ENCODE results near the gene CYSRT1. TPM values are rescaled to one million over a fixed set of nuclear protein-coding genes. Genes with fewer than 3 reads are reported as not detected.
"Not testable (repeated sequence)": the region's sequence is repeated elsewhere in the genome, so short reads cannot be mapped to it uniquely, and the experiment has no call there.

The CYSRT1 gene
- total RNA-seq, 6 experiments from 2014 or later: 0.20 to 1.2 (median 0.31) TPM; not detected in 1

DNA sequence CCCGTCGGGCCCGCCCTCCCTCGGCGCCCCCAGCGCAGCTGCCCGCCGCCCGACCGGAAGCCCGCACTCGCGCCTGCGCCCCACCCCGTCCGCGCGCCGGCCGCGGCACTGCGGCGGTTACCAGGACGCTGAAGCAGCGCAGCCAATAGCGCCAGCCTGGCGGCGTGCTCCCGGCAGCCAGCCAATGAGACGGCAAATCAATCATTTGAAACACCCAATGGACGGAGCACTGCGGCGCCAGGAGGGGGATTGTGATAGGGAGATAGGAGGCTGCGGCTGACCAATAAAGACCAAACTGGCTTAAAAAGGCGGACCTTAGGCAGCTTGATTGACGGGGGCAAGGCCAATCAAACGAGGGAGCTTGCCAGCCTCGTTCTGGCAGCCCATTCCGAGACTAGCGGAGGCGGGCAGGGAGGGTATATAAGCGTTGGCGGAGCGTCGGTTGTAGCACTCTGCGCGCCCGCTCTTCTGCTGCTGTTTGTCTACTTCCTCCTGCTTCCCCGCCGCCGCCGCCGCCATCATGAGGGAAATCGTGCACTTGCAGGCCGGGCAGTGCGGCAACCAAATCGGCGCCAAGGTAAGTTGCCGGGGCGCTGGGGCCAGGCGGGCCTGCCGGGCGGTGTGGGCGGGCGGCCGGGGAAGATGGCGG is 16.0 kb downstream of the CYSRT1 start, which contains the start of gene TUBB4B:
TUBB4B (plus strand) TSS at position 447 of the 649 bp plus-strand sequence; CDS start at position 521, 74 bp downstream.
- WGBS (ENCODE audit: insufficient coverage, low coverage, low lambda C conversion rate, missing lambda C conversion rate): 0% methylated on average over 22 of the region's 67 CpGs
- ATAC-seq: peak; percentile 82 to 90 (median 88)
- TF ChIP-seq, protein P1, sequence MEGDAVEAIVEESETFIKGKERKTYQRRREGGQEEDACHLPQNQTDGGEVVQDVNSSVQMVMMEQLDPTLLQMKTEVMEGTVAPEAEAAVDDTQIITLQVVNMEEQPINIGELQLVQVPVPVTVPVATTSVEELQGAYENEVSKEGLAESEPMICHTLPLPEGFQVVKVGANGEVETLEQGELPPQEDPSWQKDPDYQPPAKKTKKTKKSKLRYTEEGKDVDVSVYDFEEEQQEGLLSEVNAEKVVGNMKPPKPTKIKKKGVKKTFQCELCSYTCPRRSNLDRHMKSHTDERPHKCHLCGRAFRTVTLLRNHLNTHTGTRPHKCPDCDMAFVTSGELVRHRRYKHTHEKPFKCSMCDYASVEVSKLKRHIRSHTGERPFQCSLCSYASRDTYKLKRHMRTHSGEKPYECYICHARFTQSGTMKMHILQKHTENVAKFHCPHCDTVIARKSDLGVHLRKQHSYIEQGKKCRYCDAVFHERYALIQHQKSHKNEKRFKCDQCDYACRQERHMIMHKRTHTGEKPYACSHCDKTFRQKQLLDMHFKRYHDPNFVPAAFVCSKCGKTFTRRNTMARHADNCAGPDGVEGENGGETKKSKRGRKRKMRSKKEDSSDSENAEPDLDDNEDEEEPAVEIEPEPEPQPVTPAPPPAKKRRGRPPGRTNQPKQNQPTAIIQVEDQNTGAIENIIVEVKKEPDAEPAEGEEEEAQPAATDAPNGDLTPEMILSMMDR (IDR thresholded peaks at IDR 0.05): no peak
- peak; percentile 100 for TF ChIP-seq POLR2A (IDR thresholded peaks at IDR 0.05)

DNA sequence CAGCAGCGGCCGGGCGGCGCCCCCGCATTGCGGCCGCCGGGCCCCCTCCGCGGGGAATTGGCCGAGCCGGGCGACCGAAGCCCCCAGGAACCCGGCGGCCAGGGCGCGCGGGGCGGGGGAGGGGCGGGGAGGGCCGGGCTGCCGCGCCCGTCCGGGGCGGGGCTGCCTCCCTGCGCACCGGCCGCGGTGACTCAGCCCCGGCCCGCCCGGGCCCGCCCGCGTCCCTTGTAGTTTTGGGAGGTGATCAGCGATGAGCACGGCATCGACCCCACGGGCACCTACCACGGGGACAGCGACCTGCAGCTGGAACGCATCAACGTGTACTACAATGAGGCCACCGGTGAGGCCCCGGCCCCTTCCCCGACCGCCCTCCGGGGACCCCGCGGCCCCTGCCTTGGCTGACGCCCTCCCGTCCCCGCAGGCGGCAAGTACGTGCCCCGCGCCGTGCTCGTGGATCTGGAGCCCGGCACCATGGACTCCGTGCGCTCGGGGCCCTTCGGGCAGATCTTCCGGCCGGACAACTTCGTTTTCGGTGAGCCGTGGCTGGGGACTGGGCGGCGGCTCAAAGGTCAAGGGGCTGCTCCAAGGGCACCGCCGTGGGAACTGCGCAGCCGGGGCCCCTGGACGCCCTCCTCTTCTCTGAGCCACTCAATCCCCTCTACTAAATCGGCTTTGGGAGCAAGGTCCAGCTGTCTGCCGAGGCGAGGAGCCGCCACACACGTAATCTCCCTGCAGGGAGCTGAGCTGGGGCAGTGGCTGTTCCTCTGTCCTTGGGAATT is 16.7 kb downstream of the CYSRT1 start:
- DNase-seq (peak in 2 of 3 donors; percentile 71 to 74), ATAC-seq (peak in 3 of 4 donors; percentile 16 to 27 (median 20))
- 0% methylated on average over 23 of the region's 83 CpGs for WGBS (ENCODE audit: insufficient coverage, low coverage, low lambda C conversion rate, missing lambda C conversion rate)
- TF ChIP-seq, protein P1 (IDR thresholded peaks at IDR 0.05): no peak
- TF ChIP-seq POLR2A (IDR thresholded peaks at IDR 0.05): no peak
- H3K27me3 ChIP-seq: no peaks in the 10 kb centered on the region
- peaks cover 0 to 19% (median 8%) of the 10 kb centered on the region in 4 donors for H3K4me1 ChIP-seq
- intact Hi-C loops (cut with DNase I): no loop called here
- H3K36me3 ChIP-seq: peaks cover 0 to 13% (median 8%) of the 10 kb centered on the region in 4 donors
- peak overlapping the region; percentile 63 to 95 (median 85) for H3K4me3 ChIP-seq
- no peaks in the 10 kb centered on the region for H3K9me3 ChIP-seq
- peak overlapping the region; percentile 55 to 83 (median 82) for H3K27ac ChIP-seq

More for the DNA sequence above, 16.0 kb downstream of the CYSRT1 start, which contains the start of gene TUBB4B:
- intact Hi-C loops (cut with DNase I): no loop called here
- peak within 1 kb of the TSS; percentile 73 to 95 (median 85) for H3K4me3 ChIP-seq
- peaks cover 0 to 20% (median 8%) of the 10 kb centered on the region in 4 donors for H3K4me1 ChIP-seq
- H3K27ac ChIP-seq: peak within 1 kb of the TSS; percentile 55 to 84 (median 83)
- H3K27me3 ChIP-seq: no peaks in the 10 kb centered on the region
- peak; percentile 99 for DNase-seq
- H3K36me3 ChIP-seq: peaks cover 0 to 13% (median 8%) of the 10 kb centered on the region in 4 donors
- no peaks in the 10 kb centered on the region for H3K9me3 ChIP-seq

DNA sequence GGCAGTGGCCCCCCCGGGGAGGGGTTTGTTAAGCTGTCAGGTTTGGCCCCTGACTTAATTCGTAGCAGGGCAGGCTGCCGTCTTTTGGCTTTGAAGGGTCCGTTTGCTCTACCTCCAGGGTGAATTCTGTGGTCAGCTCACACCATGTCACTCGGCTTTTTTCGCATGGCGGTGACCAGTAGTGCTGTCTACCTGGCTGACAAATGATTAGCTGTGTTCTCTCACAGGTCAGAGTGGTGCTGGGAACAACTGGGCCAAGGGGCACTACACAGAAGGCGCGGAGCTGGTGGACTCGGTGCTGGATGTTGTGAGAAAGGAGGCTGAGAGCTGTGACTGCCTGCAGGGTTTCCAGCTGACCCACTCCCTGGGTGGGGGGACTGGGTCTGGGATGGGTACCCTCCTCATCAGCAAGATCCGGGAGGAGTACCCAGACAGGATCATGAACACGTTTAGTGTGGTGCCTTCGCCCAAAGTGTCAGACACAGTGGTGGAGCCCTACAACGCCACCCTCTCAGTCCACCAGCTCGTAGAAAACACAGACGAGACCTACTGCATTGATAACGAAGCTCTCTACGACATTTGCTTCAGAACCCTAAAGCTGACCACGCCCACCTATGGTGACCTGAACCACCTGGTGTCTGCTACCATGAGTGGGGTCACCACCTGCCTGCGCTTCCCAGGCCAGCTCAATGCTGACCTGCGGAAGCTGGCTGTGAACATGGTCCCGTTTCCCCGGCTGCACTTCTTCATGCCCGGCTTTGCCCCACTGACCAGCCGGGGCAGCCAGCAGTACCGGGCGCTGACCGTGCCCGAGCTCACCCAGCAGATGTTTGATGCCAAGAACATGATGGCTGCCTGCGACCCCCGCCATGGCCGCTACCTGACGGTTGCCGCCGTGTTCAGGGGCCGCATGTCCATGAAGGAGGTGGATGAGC is 17.6 kb downstream of the CYSRT1 start:
- H3K9me3 ChIP-seq: no peaks in the 10 kb centered on the region
- peaks cover 0 to 13% (median 8%) of the 10 kb centered on the region in 4 donors for H3K36me3 ChIP-seq
- DNase-seq (no peak), ATAC-seq (no peak)
- no peaks in the 10 kb centered on the region for H3K27me3 ChIP-seq
- WGBS (ENCODE audit: insufficient coverage, low coverage, low lambda C conversion rate, missing lambda C conversion rate): 38% methylated on average over 12 of the region's 36 CpGs
- peak overlapping the region; percentile 55 to 83 (median 55) for H3K27ac ChIP-seq
- no peak for TF ChIP-seq POLR2A (IDR thresholded peaks at IDR 0.05)
- TF ChIP-seq, protein P1 (IDR thresholded peaks at IDR 0.05): no peak
- intact Hi-C loops (cut with DNase I): no loop called here
- H3K4me3 ChIP-seq: peak overlapping the region; percentile 63 to 95 (median 85)
- H3K4me1 ChIP-seq: peaks cover 0 to 17% (median 8%) of the 10 kb centered on the region in 4 donors

DNA sequence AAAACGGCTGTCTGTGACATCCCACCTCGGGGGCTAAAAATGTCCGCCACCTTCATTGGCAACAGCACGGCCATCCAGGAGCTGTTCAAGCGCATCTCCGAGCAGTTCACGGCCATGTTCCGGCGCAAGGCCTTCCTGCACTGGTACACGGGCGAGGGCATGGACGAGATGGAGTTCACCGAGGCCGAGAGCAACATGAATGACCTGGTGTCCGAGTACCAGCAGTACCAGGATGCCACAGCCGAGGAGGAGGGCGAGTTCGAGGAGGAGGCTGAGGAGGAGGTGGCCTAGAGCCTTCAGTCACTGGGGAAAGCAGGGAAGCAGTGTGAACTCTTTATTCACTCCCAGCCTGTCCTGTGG is 18.3 kb downstream of the CYSRT1 start:
- H3K27me3 ChIP-seq; H3K4me3 ChIP-seq; H3K27ac ChIP-seq; H3K9me3 ChIP-seq; ATAC-seq; DNase-seq; intact Hi-C loops (cut with DNase I): not testable (repeated sequence)
- Histone ChIP-seq H3K4me1 (peaks cover 0 to 17% (median 8%) of the 10 kb centered on the region in 4 donors), H3K36me3 (peaks cover 0 to 13% (median 8%) of the 10 kb centered on the region in 4 donors)
- WGBS (ENCODE audit: insufficient coverage, low coverage, low lambda C conversion rate, missing lambda C conversion rate): no CpG with 5 or more reads among the region's 18 CpGs
